Stimulated activated CD4-positive, alpha-beta T cell treated with anti-CD3 and anti-CD28 coated beads, Interleukin-2, amount 100 ng/mL, for 4 hours (primary cell): ENCODE data around the gene PDE9A.
A peak's percentile ranks its signal among the peaks of the same experiment; 100 is the strongest.

Experiments
- DNase-seq: peaks from one replicate; pipeline ENCODE4 v3.0.0-alpha.2; 2020; ENCODE audit warnings: low read depth

Gene PDE9A

DNA sequence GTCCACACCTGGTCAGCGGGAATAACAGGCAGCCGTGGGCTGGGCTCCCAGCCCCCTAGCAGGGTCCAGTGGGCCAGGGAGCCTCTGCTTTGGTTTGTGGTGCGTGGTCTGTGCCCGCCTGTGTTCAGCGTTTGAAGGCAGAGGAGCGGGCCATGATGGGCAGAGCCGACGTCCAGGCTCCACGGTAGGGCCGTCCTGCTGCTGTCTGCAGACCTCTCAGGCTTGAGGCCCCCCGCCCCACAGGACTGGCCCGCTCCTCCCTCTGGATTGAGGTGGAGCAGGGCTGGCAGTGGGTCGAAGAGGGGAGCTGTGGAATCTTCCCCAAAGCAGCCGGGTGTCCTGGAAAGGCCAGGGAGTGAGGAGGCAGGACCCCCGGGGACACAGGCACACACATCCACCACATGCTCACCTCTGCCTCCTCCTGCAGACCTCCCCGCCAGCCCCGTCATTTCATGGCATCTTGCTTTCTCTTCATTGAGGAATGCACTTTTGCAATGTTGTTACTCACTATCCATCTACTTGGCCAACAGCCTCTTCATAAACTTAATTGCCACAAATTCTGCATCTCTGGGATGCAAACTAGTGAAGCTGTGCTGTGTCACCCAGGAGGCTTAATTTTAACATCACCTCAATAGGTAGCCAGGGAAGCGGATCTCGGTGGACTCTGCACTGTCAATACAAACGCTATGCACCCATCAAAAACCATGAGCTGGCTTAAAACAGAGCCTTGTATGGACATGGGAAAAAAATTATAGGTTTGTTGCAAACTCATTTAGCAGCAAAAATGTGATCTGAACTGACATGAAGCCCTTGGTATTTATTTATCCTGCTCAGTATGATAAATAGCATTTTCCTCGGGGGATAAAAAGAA is 85.9 kb downstream of the PDE9A start:
- DNase-seq, result no peak

DNA sequence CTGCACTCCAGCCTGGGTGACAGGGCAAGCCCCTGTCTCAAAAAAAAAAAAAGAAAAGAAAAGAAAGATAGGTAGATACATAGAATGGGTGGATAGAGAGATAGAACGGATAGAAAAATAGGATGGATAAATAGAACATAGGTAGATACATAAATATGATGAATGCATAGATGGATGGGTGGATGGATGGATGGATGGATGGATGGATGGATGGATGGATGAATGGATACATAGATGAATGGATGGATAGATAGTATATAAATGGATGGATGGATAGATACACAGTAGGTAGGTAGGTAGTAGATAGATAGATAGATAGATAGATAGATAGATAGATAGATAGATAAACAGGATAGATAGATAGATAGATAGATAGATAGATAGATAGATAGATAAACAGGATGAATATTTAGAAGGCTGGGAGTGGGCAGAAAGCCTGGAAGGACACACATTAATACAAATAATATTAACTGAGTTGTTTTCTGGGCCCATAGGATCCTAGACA is 87.0 kb downstream of the PDE9A start:
- no peak for DNase-seq

DNA sequence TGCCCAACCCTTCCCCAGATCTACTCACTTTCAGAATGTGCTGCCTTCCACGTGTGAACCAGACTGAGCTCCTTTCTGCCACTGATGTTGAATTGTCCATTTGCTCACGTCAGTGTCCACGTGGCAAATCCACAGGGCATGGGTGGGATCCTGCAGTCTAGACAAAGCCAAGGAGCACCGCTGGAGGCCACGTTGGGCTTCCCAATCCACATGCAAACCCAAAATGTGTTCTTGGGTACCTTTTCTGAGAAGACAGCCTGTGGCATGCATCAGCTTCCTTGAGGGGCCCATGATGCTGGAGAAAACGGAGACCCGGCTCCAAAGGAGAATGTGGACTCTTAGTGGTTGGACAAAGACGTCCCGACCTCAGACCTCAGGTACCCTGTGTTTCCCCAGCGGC is 87.6 kb downstream of the PDE9A start:
- DNase-seq, result no peak

DNA sequence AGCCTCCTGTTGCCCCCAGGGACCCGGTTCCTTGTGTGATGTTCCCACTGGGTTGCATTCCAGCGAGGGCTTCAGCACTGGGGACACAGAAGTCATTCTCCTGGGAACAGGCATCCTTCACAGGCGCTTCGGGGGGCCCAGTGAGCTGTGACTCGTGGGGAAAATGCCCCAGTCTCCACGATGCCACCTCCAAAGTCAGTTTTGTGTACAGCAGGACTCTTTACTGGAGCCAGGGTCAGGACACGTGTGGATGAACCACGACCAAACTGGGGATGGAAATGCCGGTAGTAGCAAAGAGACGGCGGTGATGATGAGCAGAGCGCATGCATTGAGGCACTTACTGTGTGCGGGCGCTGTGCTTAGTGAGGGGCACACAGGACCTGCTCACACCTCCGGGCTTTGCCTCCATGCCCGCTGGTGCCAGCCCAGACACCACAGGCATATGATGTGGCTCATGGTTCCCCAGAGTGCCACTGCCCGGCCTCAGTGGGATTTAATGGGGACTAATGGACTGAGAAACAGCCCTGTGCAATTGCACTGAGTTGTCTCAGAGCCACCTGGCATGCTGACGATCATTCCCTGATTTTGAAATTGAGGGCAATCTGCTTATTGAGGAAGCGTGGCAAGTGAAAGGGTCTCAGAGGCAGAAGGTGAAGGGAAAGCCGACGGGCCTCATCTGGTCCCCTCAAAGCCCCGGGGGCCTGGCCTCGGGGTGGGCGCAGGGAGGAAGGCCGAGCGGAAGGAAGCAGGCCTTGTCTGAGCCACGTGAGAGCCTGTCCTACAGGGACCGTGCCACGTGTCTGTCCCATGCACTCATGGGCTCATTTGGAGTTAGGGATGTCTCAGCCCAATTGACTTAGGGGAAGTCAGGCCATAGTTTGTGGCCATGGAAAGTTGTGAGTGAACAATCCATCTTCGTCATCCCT is 91.4 kb downstream of the PDE9A start:
- no peak for DNase-seq

DNA sequence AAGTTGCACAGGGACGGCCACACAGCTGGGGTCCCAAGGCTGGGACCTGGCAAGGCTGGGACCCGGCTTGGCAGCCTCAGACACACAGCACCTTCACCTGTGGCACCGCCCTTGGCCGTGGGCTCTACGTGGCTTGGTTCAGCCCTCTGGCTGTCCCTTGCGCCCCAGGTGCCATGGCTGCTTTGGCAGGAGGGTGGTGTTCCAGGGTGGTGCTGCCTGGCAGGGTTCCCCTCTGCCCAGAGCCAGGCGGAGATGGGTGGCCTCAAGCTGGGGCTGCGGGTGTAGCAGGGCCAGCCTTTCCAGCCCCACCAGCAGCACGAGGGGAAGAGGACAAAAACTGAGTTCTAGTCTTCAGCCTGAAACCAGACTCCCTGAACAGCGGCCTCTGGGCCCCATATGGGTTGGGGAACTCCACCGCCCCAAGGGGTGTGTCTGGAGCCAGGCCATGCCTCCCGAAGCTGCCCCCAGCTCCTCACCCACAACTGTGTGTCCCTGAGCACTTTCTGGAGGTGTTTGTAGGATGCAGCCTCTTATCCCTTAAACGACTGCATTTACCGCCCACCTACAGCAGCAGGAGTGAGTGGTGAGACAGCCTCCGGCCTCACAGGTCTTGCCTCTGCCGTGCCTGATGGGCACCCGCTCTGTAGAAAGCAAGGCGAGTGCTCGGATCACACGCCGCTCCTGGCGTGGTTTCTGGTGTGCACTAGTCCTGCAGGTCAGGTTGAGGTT is 92.3 kb downstream of the PDE9A start:
- no peak for DNase-seq

DNA sequence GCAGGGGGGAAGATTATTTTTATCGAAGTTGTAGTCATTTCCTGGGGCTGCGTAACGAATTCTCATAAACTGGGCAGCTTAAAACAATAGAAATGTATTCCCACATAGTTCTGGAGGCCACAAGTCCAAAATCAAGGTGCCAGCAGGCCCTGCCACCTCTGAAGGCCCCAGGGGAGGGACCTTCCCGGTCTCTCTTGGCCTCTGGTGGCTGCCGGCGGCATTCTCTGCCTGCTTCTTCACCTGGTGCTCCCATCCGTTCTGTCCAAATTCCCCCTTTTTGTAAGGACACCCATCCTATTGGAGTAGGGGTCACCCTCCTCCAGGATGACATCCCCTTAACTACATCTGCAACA is 92.8 kb downstream of the PDE9A start:
- DNase-seq, result no peak

DNA sequence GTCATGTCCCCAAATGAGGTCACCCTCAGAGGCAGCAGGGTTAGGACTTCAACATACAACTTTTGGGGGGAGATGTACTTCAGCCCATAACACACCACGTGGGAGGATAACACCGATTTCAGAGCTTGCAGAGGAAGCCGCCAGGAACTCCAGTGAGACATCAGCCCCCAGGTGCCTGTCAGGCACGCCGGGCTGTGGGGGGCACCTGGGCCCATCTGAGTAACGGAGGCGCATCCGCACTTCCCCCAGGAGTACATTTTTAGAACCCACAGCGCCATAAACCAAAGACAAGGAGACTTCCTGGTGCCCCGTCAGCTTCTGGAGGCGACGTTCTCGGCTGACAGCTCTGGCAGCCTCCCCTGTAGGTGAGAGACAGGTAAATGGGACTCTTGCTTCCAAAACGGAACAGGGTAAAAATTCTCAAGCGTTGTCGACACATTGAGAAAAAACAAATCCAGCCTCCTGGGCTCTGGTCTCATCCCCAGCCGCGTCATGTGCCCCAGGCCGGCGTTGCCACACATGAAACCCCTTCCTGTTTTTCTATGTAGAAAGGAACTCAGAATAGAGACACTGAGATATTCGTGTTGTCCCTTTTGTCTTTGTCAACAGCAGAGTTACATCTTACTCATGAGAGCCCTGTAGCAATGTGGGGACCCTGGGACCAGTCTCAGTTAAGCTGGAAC is 93.3 kb downstream of the PDE9A start:
- DNase-seq, result peak; percentile 7

DNA sequence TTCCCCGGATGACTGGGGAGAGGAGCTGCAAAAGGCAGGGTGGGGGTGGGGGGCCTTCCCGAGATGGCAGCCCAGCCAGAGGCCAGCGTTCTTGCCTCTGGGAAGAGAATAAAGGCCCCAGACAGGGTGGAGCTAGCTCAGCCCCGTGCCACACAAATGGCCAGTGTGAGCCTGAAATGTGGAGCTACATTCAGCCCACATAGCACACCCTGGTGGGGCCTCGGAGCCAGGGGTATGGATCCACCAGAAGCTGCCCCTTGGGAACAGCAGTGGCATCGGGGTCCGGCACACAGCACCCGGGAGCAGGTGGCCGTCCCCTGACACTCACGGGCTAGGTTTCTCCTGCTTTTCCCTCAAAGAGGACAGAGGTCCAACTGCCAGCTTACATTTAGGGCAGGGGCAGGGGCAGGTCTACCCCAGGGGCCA is 93.9 kb downstream of the PDE9A start:
- no peak for DNase-seq

DNA sequence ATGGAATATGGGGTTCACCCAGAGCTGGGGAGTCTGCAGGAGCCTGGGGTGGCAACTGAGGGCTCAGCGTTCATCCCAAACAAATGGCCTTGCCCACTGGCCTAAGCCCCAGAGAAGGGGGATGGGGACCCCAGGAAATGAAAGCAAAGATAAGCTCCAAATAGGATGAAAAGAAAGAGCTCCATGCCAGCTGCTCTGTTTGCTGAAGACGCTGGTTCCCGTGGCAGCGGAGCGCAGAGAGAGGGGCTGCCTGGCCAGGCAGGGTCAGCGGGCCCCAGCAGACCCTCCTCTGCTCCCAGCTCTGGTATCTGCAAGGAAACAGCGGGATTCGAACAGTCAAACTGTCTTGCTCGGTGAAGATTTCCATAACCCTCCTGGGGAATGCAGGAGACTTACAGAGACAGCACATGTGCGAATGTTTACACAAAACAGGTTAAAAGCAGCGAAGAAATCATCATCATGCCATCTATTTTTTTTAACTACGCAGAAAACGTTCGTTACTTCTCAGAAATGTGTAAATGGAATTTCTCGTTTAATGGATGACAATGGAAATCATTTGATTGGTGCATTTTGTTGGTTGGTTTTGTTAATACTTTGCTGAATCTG is 94.4 kb downstream of the PDE9A start:
- no peak for DNase-seq

DNA sequence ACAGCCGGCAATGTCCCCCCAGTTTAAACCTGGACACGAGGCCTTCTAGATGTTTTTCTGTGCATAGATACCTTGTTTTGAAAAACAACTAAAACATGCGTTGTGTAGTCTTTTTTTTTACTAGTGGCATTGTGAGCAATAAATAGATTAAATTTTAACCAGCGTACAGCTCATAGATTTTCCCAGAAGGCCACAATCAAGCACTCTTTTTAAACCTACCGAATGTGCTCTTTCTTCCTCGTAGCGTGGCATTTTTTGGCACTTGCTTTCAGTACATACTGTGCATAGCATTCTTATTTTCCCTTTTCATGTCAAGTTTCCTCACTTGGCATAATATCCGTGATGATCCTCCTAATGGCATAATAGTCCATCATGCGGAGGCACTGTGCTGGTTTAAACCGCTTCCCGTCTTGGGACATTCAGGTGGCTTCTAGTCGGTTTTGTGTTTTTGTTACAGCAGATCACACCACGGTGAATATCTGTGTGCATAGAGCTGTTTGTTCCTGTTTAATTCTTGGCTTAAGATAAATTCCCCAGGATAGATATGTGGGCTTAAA is 95.3 kb downstream of the PDE9A start:
- no peak for DNase-seq

DNA sequence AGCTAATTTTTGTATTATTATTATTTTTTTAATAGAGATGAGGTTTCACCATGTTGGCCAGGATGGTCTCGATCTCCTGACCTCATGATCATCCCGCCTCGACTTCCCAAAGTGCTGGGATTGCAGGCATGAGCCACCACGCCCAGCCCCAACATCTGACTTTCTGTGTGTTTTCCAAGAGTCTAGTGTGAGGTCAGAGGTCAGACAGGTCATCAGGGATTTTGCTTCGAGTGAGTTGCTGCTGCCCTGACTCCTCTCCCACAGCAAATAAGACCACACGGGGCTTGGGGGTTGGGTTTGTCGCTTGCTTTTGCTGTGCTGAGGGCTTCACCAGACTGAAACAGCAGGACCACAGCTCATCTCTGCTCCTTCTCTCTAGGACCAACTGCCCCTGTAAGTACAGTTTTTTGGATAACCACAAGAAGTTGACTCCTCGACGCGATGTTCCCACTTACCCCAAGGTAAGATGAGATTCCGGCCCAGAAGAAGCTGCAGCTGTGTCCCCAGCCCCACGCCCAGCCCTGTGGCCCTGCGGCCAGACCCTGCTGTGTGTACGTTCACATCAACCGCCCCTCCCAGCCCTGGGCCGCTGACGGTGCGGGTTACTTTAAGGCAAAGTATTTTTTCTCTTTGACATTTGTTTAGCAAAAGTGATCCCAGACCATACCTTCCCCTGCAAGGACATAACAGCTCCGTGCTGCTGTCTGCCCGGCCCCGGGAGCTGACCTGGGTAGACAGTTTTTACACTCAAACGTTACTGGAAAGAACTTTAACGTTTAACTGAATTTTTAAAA is 97.5 kb downstream of the PDE9A start:
- DNase-seq, result no peak

DNA sequence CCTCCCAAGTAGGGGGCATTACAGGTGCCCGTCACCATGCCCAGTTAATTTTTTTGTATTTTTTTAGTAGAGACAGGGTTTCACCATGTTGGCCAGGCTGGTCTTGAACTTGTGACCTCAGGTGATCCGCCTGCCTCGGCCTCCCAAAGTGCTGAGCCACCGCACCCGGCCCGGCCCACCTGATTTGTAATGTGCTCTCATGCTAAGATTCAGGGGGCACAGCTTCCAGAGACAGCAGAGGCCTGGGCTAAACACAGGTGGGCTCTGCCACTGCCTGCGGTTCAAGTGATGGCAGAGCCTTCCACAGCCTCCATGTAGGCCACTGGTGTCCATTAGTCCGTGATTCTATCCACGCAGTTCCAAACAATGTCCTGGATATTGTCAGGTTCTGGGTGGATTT is 98.4 kb downstream of the PDE9A start:
- no peak for DNase-seq

DNA sequence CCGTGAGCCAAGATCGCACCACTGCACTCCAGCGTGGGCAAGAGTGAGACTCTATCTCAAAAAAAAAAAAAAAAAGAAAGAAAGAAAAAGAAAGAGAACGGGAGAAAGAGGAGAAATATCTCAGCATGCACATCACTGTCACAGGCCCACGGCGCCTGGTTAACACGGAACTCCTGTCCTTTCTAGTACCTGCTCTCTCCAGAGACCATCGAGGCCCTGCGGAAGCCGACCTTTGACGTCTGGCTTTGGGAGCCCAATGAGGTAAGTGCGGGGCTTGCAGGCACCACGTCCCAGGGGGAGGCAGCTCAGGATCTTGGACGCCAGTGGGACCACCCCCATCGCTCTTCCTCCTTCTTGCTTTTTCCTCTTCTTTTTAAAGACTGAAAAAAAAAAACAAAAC is 100.4 kb downstream of the PDE9A start:
- DNase-seq, result no peak

DNA sequence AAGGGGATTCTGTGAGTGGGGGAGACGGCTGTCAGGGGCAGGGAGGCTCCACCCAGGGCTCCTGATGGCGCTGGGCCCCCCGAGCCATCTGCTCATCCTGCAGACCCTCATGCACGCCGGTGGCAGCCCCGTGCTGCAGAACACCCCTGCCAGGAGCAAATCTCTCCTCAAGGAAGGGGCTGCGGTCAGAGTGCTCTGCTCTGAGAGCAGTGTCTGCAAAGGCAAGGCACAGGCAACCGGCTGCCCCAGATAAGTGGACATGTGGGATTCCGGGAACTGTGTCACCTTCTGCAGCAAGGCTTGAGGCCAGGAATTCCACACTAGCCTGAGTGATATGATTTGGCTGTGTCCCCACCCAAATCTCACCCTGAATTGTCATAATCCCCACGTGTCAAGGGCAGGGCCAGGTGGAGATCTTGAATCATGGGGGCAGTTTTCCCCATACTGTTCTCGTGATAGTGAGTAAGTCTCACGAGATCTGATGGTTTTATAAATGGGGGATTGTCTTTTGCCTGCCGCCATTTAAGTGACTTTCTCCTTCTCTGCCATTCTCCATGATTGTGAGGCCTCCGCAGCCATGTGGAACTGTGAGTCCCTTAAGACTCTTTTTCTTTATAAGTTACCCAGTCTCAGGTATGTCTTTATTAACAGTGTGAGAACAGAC is 101.0 kb downstream of the PDE9A start:
- no peak for DNase-seq

DNA sequence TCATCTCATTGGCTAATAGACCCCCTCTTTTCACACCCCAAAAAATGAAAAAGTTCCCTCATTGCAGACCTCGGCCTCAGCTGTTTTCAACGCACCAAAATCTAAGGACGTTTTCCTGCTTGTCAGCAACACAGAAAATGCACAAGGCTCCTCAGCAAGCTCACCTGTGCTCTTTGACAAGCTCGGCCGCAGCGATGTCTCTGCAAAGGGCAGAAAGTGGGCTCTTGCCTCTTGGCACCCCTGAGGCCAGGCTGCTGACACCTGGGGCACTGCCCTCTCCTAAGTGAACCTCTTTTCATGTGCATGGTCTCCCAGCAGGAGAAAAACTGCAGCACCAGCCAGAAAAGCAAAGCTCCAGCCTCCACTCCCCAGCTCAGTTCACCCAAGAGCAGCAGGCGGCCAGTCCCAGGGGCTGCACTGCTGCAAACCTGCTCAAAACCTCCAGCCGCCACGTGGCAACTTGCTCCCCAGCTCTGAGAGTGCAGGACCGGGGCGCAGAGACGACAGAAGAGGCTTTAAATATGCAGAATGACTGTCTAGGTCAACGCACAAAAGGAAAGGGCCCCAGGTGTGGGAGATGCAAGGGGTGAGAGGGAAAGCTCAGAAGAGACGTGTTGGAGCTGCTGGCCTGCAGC is 101.7 kb downstream of the PDE9A start:
- no peak for DNase-seq

DNA sequence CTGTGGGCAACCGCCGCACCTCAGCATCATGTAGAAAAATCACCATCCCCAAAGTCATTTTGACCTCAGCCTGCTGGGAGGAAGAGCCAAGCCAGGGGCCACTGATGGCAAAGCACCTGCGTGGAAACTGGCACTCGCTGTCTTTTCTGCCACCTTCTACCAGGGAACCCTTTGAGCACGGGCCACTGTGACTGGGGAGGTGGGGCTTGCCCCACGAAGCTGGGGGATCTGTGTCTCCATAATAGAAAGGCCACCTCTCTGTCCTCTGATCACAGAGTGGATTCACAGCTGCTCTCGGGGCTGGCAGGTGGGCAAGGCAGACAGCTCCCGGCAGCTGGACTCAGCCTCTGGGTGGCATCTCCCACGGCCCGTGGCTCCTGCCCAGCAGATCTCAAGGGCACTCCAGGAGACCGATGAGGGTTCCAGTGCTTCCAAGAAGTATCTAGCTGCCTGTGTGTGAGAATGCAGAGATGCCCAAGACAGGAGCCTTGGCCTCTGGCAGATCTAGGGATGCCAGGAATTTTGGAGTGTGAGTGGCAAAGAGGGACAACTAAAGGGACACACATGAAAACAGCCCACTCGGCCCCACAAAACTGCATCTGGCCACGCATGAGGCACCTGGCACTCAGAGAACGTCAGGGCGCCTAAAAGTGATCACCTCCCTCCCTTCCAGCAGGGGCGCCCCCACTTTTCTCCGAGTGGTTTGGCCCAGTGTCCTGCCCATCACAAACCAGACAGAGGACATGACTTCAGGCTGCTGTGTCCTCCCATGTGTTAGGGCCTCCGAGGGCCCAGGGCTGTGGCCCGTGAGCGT is 102.6 kb downstream of the PDE9A start:
- no peak for DNase-seq

DNA sequence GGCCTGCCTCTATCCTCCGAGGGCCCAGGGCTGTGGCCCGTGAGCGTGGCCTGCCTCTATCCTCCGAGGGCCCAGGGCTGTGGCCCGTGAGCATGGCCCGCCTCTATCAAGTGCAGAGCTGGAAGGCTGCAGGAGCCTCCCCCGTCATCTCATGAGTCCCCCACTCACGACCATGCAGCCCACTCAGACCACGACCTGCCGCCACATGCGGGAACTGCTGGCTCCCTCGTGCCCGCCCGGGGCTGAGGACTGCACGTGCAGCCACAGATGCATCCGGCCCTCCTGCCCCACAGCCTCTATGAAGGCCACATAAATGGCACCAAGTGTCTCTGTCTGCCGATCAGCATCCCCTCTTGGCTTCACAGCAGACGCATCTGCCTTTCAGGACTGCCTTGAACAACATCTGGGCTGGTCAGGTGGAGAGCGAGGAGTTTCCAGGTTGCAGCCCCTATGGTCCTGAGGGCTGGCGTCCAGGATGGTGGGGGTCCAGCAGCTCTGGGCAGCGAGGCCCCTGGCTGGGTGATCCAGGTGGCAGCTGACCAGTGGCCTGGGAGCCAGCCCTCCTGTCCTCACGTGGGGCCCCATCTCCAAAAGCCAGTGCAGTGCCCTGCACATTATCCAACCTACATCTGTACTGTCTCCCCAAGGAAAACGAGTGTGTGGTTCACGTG is 103.3 kb downstream of the PDE9A start:
- no peak for DNase-seq

DNA sequence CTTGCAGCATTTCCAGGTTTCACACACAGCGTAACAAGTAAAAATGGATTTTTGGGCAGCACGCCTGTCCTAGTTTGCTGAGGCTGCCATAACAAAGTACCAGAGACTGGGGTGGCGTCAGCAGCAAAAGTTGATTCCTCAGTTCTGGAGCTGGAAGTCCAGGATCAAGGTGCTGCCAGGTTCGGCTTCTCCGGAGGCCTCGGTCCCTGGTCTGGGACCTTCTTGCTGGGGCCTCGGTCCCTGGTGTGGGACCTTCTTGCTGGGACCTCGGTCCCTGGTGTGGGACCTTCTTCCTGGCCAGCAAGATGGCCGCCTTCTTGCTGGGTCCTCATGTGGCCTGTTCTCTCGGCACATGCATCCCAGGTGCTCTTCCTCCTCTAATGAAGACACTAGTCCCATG is 104.0 kb downstream of the PDE9A start:
- no peak for DNase-seq
